Breast epithelium (tissue), 4 donors: ENCODE data around the gene OLR1. TPM values are rescaled to one million over a fixed set of nuclear protein-coding genes. Genes with fewer than 3 reads are reported as not detected.

ENCODE experiments used
- DNase-seq, 2 donors: peaks; one replicate each; pipeline ENCODE4 v3.0.0-alpha.2; 2019; ENCODE audit warnings: low spot score in 2 of 2
- H3K27ac ChIP-seq, 2 donors: fragments of 200-600 bp; sonication (generic) in 1 of 2; one replicate each; pipeline ENCODE4 v1.5.1; 2016 to 2019; ENCODE audit warnings: mild to moderate bottlenecking in 1 of 2
- H3K27me3 ChIP-seq, 2 donors: fragments of 200-600 bp; sonication (generic) in 1 of 2; one replicate each; pipeline versions ENCODE4 v1.5.1 to v1.6.0; 2017 to 2019; ENCODE audit warnings: control low read depth in 1 of 2, mild to moderate bottlenecking in 1 of 2
- H3K36me3 ChIP-seq: fragments of 200-600 bp; one replicate; pipeline ENCODE4 v1.5.1; 2019
- H3K4me1 ChIP-seq, 2 donors: fragments of 200-600 bp; sonication (generic); one replicate each; pipeline ENCODE4 v1.5.1; 2016 to 2019; ENCODE audit warnings: control low read depth in 1 of 2
- H3K4me3 ChIP-seq, 3 donors: fragments of 200-600 bp; sonication (generic); 1 replicate in 2 of 3; 2 replicates in 1 of 3; pipeline ENCODE4 v1.5.1; 2016 to 2019; ENCODE audit warnings: mild to moderate bottlenecking in 3 of 3, moderate library complexity in 2 of 3
- H3K9me3 ChIP-seq, 2 donors: fragments of 200-600 bp; sonication (generic) in 1 of 2; one replicate each; pipeline ENCODE4 v1.5.1; 2016 to 2019; ENCODE audit warnings: control low read depth in 1 of 2
- CTCF ChIP-seq, 3 donors: fragments of 450-650 bp; IDR thresholded peaks; one replicate each; pipeline ENCODE4 v1.5.1; 2016 to 2017; ENCODE audit warnings: antibody characterized with exemption in 3 of 3, mild to moderate bottlenecking in 3 of 3, moderate library complexity in 3 of 3
- POLR2A ChIP-seq: fragments of 450-650 bp; IDR thresholded peaks from one replicate; pipeline ENCODE4 v1.6.1; 2016; ENCODE audit warnings: antibody characterized with exemption, mild to moderate bottlenecking, moderate library complexity
- POLR2AphosphoS5 ChIP-seq, 3 donors: sonication (generic); formaldehyde crosslinking; IDR thresholded peaks; one replicate each; pipeline ENCODE4 v1.6.1; 2017; ENCODE audit warnings: antibody characterized with exemption in 3 of 3
- intact Hi-C: fragments of 100-400 bp; cut with DNase I; formaldehyde crosslinking; loops from one replicate; pipeline ENCODE4 v1.15.1; 2023; ENCODE audit warnings: low total_unique reads
- total RNA-seq, 3 donors: library from RNA; depleted of rRNA; stranded (reverse); fragments of >200 nt; gene quantifications; one replicate each; pipeline ENCODE4 v1.1.0, GENCODE V29; 2016

OLR1 gene
- total RNA-seq, 3 donors from 2014 or later, result 3.3 to 17.1 TPM; not detected in 1

- Histone ChIP-seq H3K27me3 (no peaks in the 10 kb centered on the region), H3K4me3 (no peak overlapping the region)
Observed at GRCh38 chr12:10165421-10165820, 6.5 kb downstream of the OLR1 start.

GRCh38 chr12:10163084-10163483 is 8.8 kb downstream of the OLR1 start:
- Histone ChIP-seq H3K4me1 (no peaks in the 10 kb centered on the region), H3K36me3 (no peaks in the 10 kb centered on the region), H3K27ac (no peak overlapping the region), H3K4me3 (no peak overlapping the region), H3K27me3 (no peaks in the 10 kb centered on the region), H3K9me3 (no peaks in the 10 kb centered on the region)
- no peak for DNase-seq
- no peak for TF ChIP-seq POLR2AphosphoS5 (IDR thresholded peaks at IDR 0.05)
- TF ChIP-seq POLR2A, result no peak
- no peak for TF ChIP-seq CTCF (IDR thresholded peaks at IDR 0.05)
- intact Hi-C loops, result no loop called here

More at GRCh38 chr12:10165421-10165820, 6.5 kb downstream of the OLR1 start:
- H3K27ac ChIP-seq, result no peak overlapping the region
- no peaks in the 10 kb centered on the region for H3K4me1 ChIP-seq
- TF ChIP-seq POLR2A (no peak), CTCF (IDR thresholded peaks at IDR 0.05) (no peak), POLR2AphosphoS5 (IDR thresholded peaks at IDR 0.05) (no peak)
- no peaks in the 10 kb centered on the region for H3K9me3 ChIP-seq
- intact Hi-C loops, result no loop called here
- H3K36me3 ChIP-seq, result no peaks in the 10 kb centered on the region
- DNase-seq, result no peak

- DNase-seq, result no peak
- Histone ChIP-seq H3K27me3 (no peaks in the 10 kb centered on the region), H3K4me3 (no peak overlapping the region), H3K36me3 (no peaks in the 10 kb centered on the region), H3K9me3 (no peaks in the 10 kb centered on the region), H3K4me1 (no peaks in the 10 kb centered on the region), H3K27ac (no peak overlapping the region)
- TF ChIP-seq CTCF (IDR thresholded peaks at IDR 0.05), result no peak
- no peak for TF ChIP-seq POLR2AphosphoS5 (IDR thresholded peaks at IDR 0.05)
- no peak for TF ChIP-seq POLR2A
- intact Hi-C loops, result no loop called here
Observed at GRCh38 chr12:10160617-10161385, 11.1 kb downstream of the OLR1 start.

GRCh38 chr12:10159280-10159679 is 12.7 kb downstream of the OLR1 start:
- Histone ChIP-seq H3K36me3 (no peaks in the 10 kb centered on the region), H3K27ac (no peak overlapping the region), H3K27me3 (no peaks in the 10 kb centered on the region), H3K4me3 (no peak overlapping the region), H3K9me3 (no peaks in the 10 kb centered on the region), H3K4me1 (no peaks in the 10 kb centered on the region)
- intact Hi-C loops, result no loop called here
- TF ChIP-seq POLR2AphosphoS5 (IDR thresholded peaks at IDR 0.05) (no peak), POLR2A (no peak), CTCF (IDR thresholded peaks at IDR 0.05) (no peak)
- no peak for DNase-seq

GRCh38 chr12:10158406-10158805 is 13.5 kb downstream of the OLR1 start:
- no peaks in the 10 kb centered on the region for H3K4me1 ChIP-seq
- no peak for DNase-seq
- H3K4me3 ChIP-seq, result no peak overlapping the region
- no peak overlapping the region for H3K27ac ChIP-seq
- H3K36me3 ChIP-seq, result no peaks in the 10 kb centered on the region
- H3K9me3 ChIP-seq, result no peaks in the 10 kb centered on the region
- TF ChIP-seq POLR2A, result no peak
- no peak for TF ChIP-seq CTCF (IDR thresholded peaks at IDR 0.05)
- TF ChIP-seq POLR2AphosphoS5 (IDR thresholded peaks at IDR 0.05), result no peak
- intact Hi-C loops, result no loop called here
- no peaks in the 10 kb centered on the region for H3K27me3 ChIP-seq
